Stimulated activated naive B cell treated with anti-CD40 and anti-IgM and Interleukin-4, amounts not matched to agents 10 μg/mL and 1 μg/mL and 100 μg/mL, for 72 hours (primary cell): Measurements from ENCODE around the gene MYMX.

ENCODE experiments used
- ATAC-seq, 2 donors: fragments of 150-1000 bp; cut with Tn5 transposase; replicated peaks; 2 replicates each; pipeline ENCODE4 v1.10.0; 2021; ENCODE audit warnings: moderate library complexity in 1 of 2
- DNase-seq: peaks from one replicate; pipeline ENCODE4 v3.0.0; 2021
- H3K27ac Mint-ChIP-seq: one replicate; pipeline ENCODE4 v1.8.0; 2022; ENCODE audit warnings: mild to moderate bottlenecking, mixed read lengths
- H3K27me3 Mint-ChIP-seq, 2 donors: one replicate each; pipeline ENCODE4 v1.8.0; 2022; ENCODE audit warnings: mixed read lengths in 2 of 2
- H3K36me3 Mint-ChIP-seq, 2 donors: one replicate each; pipeline ENCODE4 v1.8.0; 2022; ENCODE audit warnings: mixed read lengths in 2 of 2, mild to moderate bottlenecking in 1 of 2
- H3K4me1 Mint-ChIP-seq, 2 donors: one replicate each; pipeline ENCODE4 v1.8.0; 2022; ENCODE audit warnings: mixed read lengths in 2 of 2, mild to moderate bottlenecking in 1 of 2
- H3K4me3 Mint-ChIP-seq, 2 donors: one replicate each; pipeline ENCODE4 v1.8.0; 2022; ENCODE audit warnings: mild to moderate bottlenecking in 2 of 2, mixed read lengths in 2 of 2, moderate library complexity in 1 of 2
- H3K9me3 Mint-ChIP-seq, 2 donors: one replicate each; pipeline ENCODE4 v1.8.0; 2022; ENCODE audit warnings: mixed read lengths in 2 of 2, mild to moderate bottlenecking in 1 of 2

The MYMX gene

GRCh38 chr6:44237813-44238433, 21.2 kb downstream of the MYMX start:
- peak; percentile 79 for DNase-seq
- peak; percentile 93 to 95 for ATAC-seq
- H3K9me3 Mint-ChIP-seq, result no peaks in the 10 kb centered on the region
- peaks cover 16 to 17% of the 10 kb centered on the region in 2 donors for H3K36me3 Mint-ChIP-seq
- peak overlapping the region; percentile 98 for H3K27ac Mint-ChIP-seq
- no peaks in the 10 kb centered on the region for H3K27me3 Mint-ChIP-seq
- peaks cover 9 to 26% of the 10 kb centered on the region in 2 donors for H3K4me1 Mint-ChIP-seq
- H3K4me3 Mint-ChIP-seq, result peak overlapping the region; percentile 95

- DNase-seq, result no peak
- Mint-ChIP-seq H3K36me3 (peaks cover 9 to 10% of the 10 kb centered on the region in 2 donors), H3K4me3 (peak overlapping the region; percentile 45 to 95), H3K27me3 (no peaks in the 10 kb centered on the region), H3K9me3 (no peaks in the 10 kb centered on the region), H3K27ac (peak overlapping the region; percentile 56), H3K4me1 (peaks cover 9 to 26% of the 10 kb centered on the region in 2 donors)
- ATAC-seq, result no peak
These were observed 22.1 kb downstream of the MYMX start for GRCh38 chr6:44238687-44239350.

- Mint-ChIP-seq H3K4me1 (peaks cover 23 to 32% of the 10 kb centered on the region in 2 donors), H3K27me3 (peaks cover 0 to 5% of the 10 kb centered on the region in 2 donors), H3K36me3 (peaks cover 16 to 20% of the 10 kb centered on the region in 2 donors), H3K27ac (no peak overlapping the region), H3K9me3 (no peaks in the 10 kb centered on the region), H3K4me3 (no peak overlapping the region)
- no peak for DNase-seq
- ATAC-seq, result no peak
These were observed 26.6 kb downstream of the MYMX start for GRCh38 chr6:44243345-44243744.

GRCh38 chr6:44245391-44245911, 28.7 kb downstream of the MYMX start:
- no peak for DNase-seq
- Mint-ChIP-seq H3K27me3 (peaks cover 0 to 5% of the 10 kb centered on the region in 2 donors), H3K27ac (peak overlapping the region; percentile 100), H3K4me1 (peaks cover 39 to 48% of the 10 kb centered on the region in 2 donors), H3K9me3 (no peaks in the 10 kb centered on the region), H3K4me3 (peak overlapping the region; percentile 96 to 98), H3K36me3 (peaks cover 37 to 41% of the 10 kb centered on the region in 2 donors)
- ATAC-seq, result no peak

GRCh38 chr6:44245912-44246662, 29.4 kb downstream of the MYMX start:
- Mint-ChIP-seq H3K27ac (peak overlapping the region; percentile 100), H3K4me1 (peaks cover 39 to 55% of the 10 kb centered on the region in 2 donors), H3K36me3 (peaks cover 42 to 47% of the 10 kb centered on the region in 2 donors), H3K9me3 (no peaks in the 10 kb centered on the region), H3K27me3 (peaks cover 0 to 5% of the 10 kb centered on the region in 2 donors), H3K4me3 (peak overlapping the region; percentile 96 to 98)
- DNase-seq, result peak; percentile 90
- peak; percentile 71 to 72 for ATAC-seq

GRCh38 chr6:44246663-44247337, 30.1 kb downstream of the MYMX start, which contains the start of gene HSP90AB1:
HSP90AB1 (plus strand) TSS chr6:44247101; CDS start chr6:44248630, 1,529 bp downstream.
- Mint-ChIP-seq H3K4me3 (peak within 1 kb of the TSS; percentile 96 to 98), H3K36me3 (peaks cover 44 to 55% of the 10 kb centered on the region in 2 donors), H3K27ac (peak within 1 kb of the TSS; percentile 100), H3K27me3 (peaks cover 0 to 5% of the 10 kb centered on the region in 2 donors), H3K4me1 (peaks cover 41 to 61% of the 10 kb centered on the region in 2 donors), H3K9me3 (no peaks in the 10 kb centered on the region)
- ATAC-seq, result peak; percentile 70 to 79
- DNase-seq, result peak; percentile 97

- Mint-ChIP-seq H3K27me3 (peaks cover 0 to 5% of the 10 kb centered on the region in 2 donors), H3K4me3 (peak overlapping the region; percentile 96 to 98), H3K36me3 (peaks cover 50 to 63% of the 10 kb centered on the region in 2 donors), H3K4me1 (peaks cover 45 to 69% of the 10 kb centered on the region in 2 donors), H3K27ac (peak overlapping the region; percentile 100), H3K9me3 (no peaks in the 10 kb centered on the region)
- DNase-seq, result peak; percentile 66
- peak; percentile 38 to 55 for ATAC-seq
These were observed 30.9 kb downstream of the MYMX start for GRCh38 chr6:44247338-44248302.

- no peak for ATAC-seq
- peaks cover 60 to 72% of the 10 kb centered on the region in 2 donors for H3K36me3 Mint-ChIP-seq
- H3K27ac Mint-ChIP-seq, result peak overlapping the region; percentile 100
- H3K9me3 Mint-ChIP-seq, result no peaks in the 10 kb centered on the region
- peaks cover 55 to 79% of the 10 kb centered on the region in 2 donors for H3K4me1 Mint-ChIP-seq
- H3K4me3 Mint-ChIP-seq, result peak overlapping the region; percentile 96 to 98
- DNase-seq, result no peak
- H3K27me3 Mint-ChIP-seq, result peaks cover 0 to 5% of the 10 kb centered on the region in 2 donors
These were observed 31.9 kb downstream of the MYMX start for GRCh38 chr6:44248579-44248978.

- Mint-ChIP-seq H3K4me3 (peak overlapping the region; percentile 96 to 98), H3K9me3 (no peaks in the 10 kb centered on the region), H3K27ac (peak overlapping the region; percentile 100), H3K36me3 (peaks cover 65 to 79% of the 10 kb centered on the region in 2 donors), H3K27me3 (peaks cover 0 to 5% of the 10 kb centered on the region in 2 donors), H3K4me1 (peaks cover 59 to 85% of the 10 kb centered on the region in 2 donors)
- no peak for ATAC-seq
- no peak for DNase-seq
These were observed 32.5 kb downstream of the MYMX start for GRCh38 chr6:44249082-44249748.

GRCh38 chr6:44250067-44250717, 33.5 kb downstream of the MYMX start:
- H3K4me3 Mint-ChIP-seq, result peak overlapping the region; percentile 96 to 98
- H3K27me3 Mint-ChIP-seq, result peaks cover 0 to 5% of the 10 kb centered on the region in 2 donors
- no peaks in the 10 kb centered on the region for H3K9me3 Mint-ChIP-seq
- peak overlapping the region; percentile 100 for H3K27ac Mint-ChIP-seq
- peaks cover 72 to 88% of the 10 kb centered on the region in 2 donors for H3K36me3 Mint-ChIP-seq
- DNase-seq, result no peak
- H3K4me1 Mint-ChIP-seq, result peaks cover 66 to 92% of the 10 kb centered on the region in 2 donors
- ATAC-seq, result no peak

- Mint-ChIP-seq H3K4me3 (peak overlapping the region; percentile 96 to 98), H3K4me1 (peaks cover 66 to 92% of the 10 kb centered on the region in 2 donors), H3K27me3 (peaks cover 0 to 5% of the 10 kb centered on the region in 2 donors), H3K9me3 (no peaks in the 10 kb centered on the region), H3K27ac (peak overlapping the region; percentile 42), H3K36me3 (peaks cover 77 to 94% of the 10 kb centered on the region in 2 donors)
- no peak for DNase-seq
- no peak for ATAC-seq
These were observed 34.0 kb downstream of the MYMX start for GRCh38 chr6:44250718-44251123.
